WERI-Rb-1 (cell line): Measurements from ENCODE around the gene KCNJ3.
A peak's percentile ranks its signal among the peaks of the same experiment; 100 is the strongest.

Source experiments
- DNase-seq: peaks from one replicate; pipeline ENCODE4 v3.0.0-alpha.2; 2020
- H3K27ac ChIP-seq: fragments of 250-450 bp; sonication (Bioruptor Pico); 2 replicates; pipeline ENCODE4 v1.5.1; 2020; ENCODE audit warnings: mild to moderate bottlenecking, moderate library complexity
- H3K27me3 ChIP-seq: fragments of 250-450 bp; sonication (Bioruptor Pico); 2 replicates; pipeline ENCODE4 v1.5.1; 2021; ENCODE audit warnings: mild to moderate bottlenecking, low read depth, moderate library complexity; ENCODE audit not compliant: insufficient read depth, severe bottlenecking
- H3K36me3 ChIP-seq: fragments of 250-450 bp; sonication (Bioruptor Pico); 2 replicates; pipeline ENCODE4 v1.5.1; 2020; ENCODE audit warnings: mild to moderate bottlenecking, moderate library complexity
- H3K4me3 ChIP-seq: 2 replicates; pipeline ENCODE4 v1.5.1; 2011; ENCODE audit warnings: low read depth, mild to moderate bottlenecking, control low read depth, low read length
- H3K9me3 ChIP-seq: fragments of 250-450 bp; sonication (Bioruptor Pico); 2 replicates; pipeline ENCODE4 v1.5.1; 2021; ENCODE audit warnings: mild to moderate bottlenecking, moderate library complexity; ENCODE audit not compliant: severe bottlenecking
- TF ChIP-seq, protein P1 (sequence below): IDR thresholded peaks from 2 replicates; pipeline ENCODE4 v1.5.1; 2011; ENCODE audit warnings: low read depth, mild to moderate bottlenecking, control low read depth, inconsistent platforms, low read length

Gene KCNJ3

DNA sequence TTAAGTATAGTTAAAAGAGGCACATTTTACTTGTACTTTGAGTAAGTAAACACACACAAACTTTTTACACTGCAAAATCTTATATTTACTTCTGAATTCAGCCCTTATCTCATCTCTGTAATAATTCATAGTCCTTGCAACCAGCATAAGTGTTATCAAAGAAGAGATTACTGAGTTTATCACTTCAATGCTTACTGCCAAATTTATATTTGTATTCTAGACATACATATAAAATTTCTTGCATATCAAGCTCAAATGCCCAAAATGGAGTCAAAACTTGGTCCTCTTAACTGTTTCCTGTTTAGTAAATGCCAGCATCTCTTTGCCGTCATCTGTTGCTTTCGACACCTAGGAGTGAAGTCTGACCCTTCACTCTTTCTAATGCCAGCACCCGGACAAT is 21.1 kb upstream of the KCNJ3 start:
- Histone ChIP-seq H3K9me3 (no peaks in the 10 kb centered on the region), H3K4me3 (no peak overlapping the region), H3K27ac (no peak overlapping the region), H3K27me3 (no peaks in the 10 kb centered on the region), H3K36me3 (no peaks in the 10 kb centered on the region)
- DNase-seq = no peak
- TF ChIP-seq, protein P1, sequence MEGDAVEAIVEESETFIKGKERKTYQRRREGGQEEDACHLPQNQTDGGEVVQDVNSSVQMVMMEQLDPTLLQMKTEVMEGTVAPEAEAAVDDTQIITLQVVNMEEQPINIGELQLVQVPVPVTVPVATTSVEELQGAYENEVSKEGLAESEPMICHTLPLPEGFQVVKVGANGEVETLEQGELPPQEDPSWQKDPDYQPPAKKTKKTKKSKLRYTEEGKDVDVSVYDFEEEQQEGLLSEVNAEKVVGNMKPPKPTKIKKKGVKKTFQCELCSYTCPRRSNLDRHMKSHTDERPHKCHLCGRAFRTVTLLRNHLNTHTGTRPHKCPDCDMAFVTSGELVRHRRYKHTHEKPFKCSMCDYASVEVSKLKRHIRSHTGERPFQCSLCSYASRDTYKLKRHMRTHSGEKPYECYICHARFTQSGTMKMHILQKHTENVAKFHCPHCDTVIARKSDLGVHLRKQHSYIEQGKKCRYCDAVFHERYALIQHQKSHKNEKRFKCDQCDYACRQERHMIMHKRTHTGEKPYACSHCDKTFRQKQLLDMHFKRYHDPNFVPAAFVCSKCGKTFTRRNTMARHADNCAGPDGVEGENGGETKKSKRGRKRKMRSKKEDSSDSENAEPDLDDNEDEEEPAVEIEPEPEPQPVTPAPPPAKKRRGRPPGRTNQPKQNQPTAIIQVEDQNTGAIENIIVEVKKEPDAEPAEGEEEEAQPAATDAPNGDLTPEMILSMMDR = no peak

DNA sequence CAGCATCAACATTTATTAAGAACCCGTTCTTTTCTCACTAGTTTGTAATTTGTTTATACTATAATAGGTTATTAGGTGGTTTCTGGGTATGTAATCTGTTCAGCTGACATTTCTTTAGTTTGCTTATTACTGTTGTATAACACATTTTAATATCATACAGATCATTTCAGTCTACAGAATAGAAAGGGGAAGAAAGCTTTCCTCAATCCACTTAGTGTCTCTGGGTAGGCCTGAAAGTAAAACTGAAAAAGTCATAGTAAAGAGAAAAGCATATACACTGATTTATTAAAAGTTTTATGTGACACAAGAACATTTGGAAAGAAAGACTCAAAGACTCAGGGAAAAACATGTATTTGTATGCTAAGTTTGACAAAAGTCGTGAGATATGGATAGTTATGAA is 16.8 kb upstream of the KCNJ3 start:
- Histone ChIP-seq H3K4me3 (no peak overlapping the region), H3K9me3 (no peaks in the 10 kb centered on the region), H3K36me3 (no peaks in the 10 kb centered on the region), H3K27me3 (no peaks in the 10 kb centered on the region), H3K27ac (no peak overlapping the region)
- no peak for DNase-seq
- TF ChIP-seq, protein P1 = no peak

DNA sequence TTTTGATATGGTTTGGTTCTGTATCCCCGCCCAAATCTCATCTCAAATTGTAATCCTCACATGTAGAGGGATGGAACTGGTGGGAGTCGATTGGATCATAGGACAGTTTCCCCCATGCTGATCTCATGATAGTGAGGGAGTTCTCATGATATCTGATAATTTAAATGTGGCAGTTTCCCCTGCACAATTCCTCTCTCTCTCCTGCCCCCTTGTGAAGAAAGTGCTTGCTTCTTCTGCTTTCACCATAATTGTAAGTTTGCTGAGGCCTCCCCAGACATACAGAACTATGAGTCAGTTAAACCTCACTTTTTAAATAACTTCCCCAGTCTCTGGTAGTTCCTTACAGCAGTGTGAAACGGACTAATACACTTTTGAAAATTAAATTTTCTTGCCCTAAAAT is 12.3 kb upstream of the KCNJ3 start:
- Histone ChIP-seq H3K9me3 (no peaks in the 10 kb centered on the region), H3K36me3 (no peaks in the 10 kb centered on the region), H3K4me3 (no peak overlapping the region), H3K27ac (no peak overlapping the region), H3K27me3 (no peaks in the 10 kb centered on the region)
- TF ChIP-seq, protein P1 = 0 out of 2 replicates have a peak, but pooled peaks have one; percentile 3
- DNase-seq = no peak

DNA sequence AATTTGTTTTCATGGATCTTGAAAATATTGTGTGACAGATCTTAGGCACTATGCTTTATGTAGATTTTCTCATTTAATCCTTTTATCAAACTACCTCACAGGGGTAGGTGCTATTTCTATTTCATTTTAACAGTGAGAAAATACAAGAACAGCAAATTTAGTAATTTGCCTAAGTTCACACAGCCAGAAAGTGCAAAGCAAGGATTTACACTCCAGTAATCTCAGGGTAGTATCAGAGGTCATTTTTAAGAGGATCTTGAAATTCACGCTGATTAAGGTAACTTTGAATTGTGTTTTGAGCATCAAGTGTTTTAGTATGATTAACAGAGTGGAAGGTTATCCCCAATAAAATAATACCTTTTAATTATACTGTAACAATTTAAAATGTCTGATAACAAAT is 10.1 kb upstream of the KCNJ3 start:
- DNase-seq = no peak
- no peak overlapping the region for H3K27ac ChIP-seq
- TF ChIP-seq, protein P1 = no peak

DNA sequence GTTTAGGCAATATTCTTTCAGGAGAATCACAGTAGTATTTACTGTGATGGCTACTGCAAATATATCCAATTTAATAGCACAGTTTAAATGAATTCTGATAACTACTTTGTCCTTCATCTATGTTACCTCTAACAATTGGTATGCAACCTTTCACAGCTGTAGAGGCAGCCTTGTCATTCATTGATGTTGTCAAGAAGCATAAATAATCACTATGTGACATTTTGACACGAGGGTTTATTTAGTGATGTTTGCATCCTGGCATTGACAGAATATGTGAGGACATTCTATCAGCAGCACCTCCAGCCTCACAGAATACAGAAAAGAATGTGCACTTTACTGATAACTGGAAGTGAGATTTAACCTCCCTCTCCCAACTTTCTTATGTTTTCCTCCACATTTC is 9.3 kb upstream of the KCNJ3 start:
- H3K9me3 ChIP-seq = no peaks in the 10 kb centered on the region
- no peak overlapping the region for H3K27ac ChIP-seq
- no peak overlapping the region for H3K4me3 ChIP-seq
- TF ChIP-seq, protein P1 = no peak
- no peaks in the 10 kb centered on the region for H3K27me3 ChIP-seq
- DNase-seq = no peak
- H3K36me3 ChIP-seq = no peaks in the 10 kb centered on the region

More for the DNA sequence above, 10.1 kb upstream of the KCNJ3 start:
- no peaks in the 10 kb centered on the region for H3K9me3 ChIP-seq
- H3K36me3 ChIP-seq = no peaks in the 10 kb centered on the region
- H3K27me3 ChIP-seq = no peaks in the 10 kb centered on the region
- H3K4me3 ChIP-seq = no peak overlapping the region

DNA sequence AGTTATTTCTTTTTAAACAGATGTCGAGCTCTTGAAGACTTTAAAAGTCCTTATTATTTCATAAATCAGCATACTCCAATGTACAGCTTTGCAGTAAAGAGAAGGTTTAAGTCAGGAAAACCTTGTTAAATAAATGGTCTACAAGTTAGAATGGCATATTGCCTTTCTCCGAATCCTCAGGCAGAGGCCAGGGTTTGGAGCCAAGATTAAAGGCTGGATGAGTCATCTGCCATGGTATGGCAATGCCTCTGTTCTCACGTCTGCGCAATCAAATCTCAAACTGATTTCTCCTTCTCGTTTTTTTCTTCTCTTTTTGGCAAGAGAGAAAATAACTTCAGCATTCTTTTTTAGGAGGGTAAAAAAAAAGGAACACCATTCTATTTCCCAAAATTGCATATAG is 5.6 kb upstream of the KCNJ3 start:
- H3K9me3 ChIP-seq = no peaks in the 10 kb centered on the region
- TF ChIP-seq, protein P1 = no peak
- peaks cover 7% of the 10 kb centered on the region for H3K27me3 ChIP-seq
- H3K27ac ChIP-seq = no peak overlapping the region
- H3K36me3 ChIP-seq = no peaks in the 10 kb centered on the region
- DNase-seq = no peak
- no peak overlapping the region for H3K4me3 ChIP-seq
